WTC11 (cell line): ENCODE data around the gene PGAP3. TPM values are rescaled to one million over a fixed set of nuclear protein-coding genes. Genes with fewer than 3 reads are reported as not detected.

Source experiments
- ATAC-seq: fragments of 200-7000 bp; cut with Tn5 transposase; 2 replicates; pipeline ENCODE4 v1.10.0; 2021; ENCODE audit warnings: mild to moderate bottlenecking, moderate library complexity
- CTCF ChIA-PET: fragments of 300-600 bp; sonication (Branson Sonifier 250); formaldehyde crosslinking; loops from one replicate; lab custom pipeline; 2021; ENCODE audit warnings: antibody characterized with exemption; lab: Charles Lee
- POLR2A ChIA-PET: fragments of 350-600 bp; sonication (Branson Sonifier 250); formaldehyde crosslinking; loops from one replicate; lab custom pipeline; 2021; ENCODE audit warnings: antibody characterized with exemption; lab: Charles Lee
- DNase-seq: peaks from one replicate; pipeline ENCODE4 v3.0.0; 2021; ENCODE audit warnings: low spot score
- H3K27ac Mint-ChIP-seq: 2 replicates; pipeline ENCODE4 v1.8.0; 2021; ENCODE audit warnings: mixed read lengths
- H3K27me3 Mint-ChIP-seq: 2 replicates; pipeline ENCODE4 v1.8.0; 2021; ENCODE audit warnings: low read depth, mild to moderate bottlenecking, moderate library complexity, mixed read lengths
- H3K36me3 Mint-ChIP-seq: 2 replicates; pipeline ENCODE4 v1.8.0; 2021; ENCODE audit warnings: mixed read lengths
- H3K4me1 Mint-ChIP-seq: 2 replicates; pipeline ENCODE4 v1.8.0; 2022; ENCODE audit warnings: mixed read lengths
- H3K4me3 Mint-ChIP-seq: 2 replicates; pipeline ENCODE4 v1.8.0; 2021; ENCODE audit warnings: mild to moderate bottlenecking, moderate library complexity, mixed read lengths
- H3K9me3 Mint-ChIP-seq: 2 replicates; pipeline ENCODE4 v1.8.0; 2021; ENCODE audit warnings: mixed read lengths
- ATF2 ChIP-seq: sonication (generic); formaldehyde crosslinking; IDR thresholded peaks from 2 replicates; pipeline ENCODE4 v1.8.1; 2022; ENCODE audit warnings: low read depth, missing genetic modification reagents, borderline replicate concordance
- CBFB ChIP-seq: sonication (generic); formaldehyde crosslinking; IDR thresholded peaks from 2 replicates; pipeline ENCODE4 v1.8.1; 2022; ENCODE audit warnings: mild to moderate bottlenecking, low read depth, missing genetic modification reagents
- CREM ChIP-seq: sonication (generic); formaldehyde crosslinking; IDR thresholded peaks from 2 replicates; pipeline ENCODE4 v1.8.1; 2022; ENCODE audit warnings: mild to moderate bottlenecking, missing genetic modification reagents, moderate library complexity
- EMX1 ChIP-seq: fragments of 250-450 bp; sonication (Bioruptor Pico); IDR thresholded peaks from 2 replicates; pipeline ENCODE4 v1.8.0; 2021; ENCODE audit warnings: mild to moderate bottlenecking
- FOXP4 ChIP-seq: sonication (generic); formaldehyde crosslinking; IDR thresholded peaks from 2 replicates; pipeline ENCODE4 v1.8.0; 2022; ENCODE audit warnings: mild to moderate bottlenecking, missing genetic modification reagents
- GRHL2 ChIP-seq: fragments of 250-450 bp; sonication (Bioruptor Pico); IDR thresholded peaks from 2 replicates; pipeline ENCODE4 v1.8.0; 2022; ENCODE audit warnings: mild to moderate bottlenecking, moderate library complexity; ENCODE audit not compliant: insufficient replicate concordance, severe bottlenecking
- HMGXB4 ChIP-seq: sonication (generic); formaldehyde crosslinking; IDR thresholded peaks from 2 replicates; pipeline ENCODE4 v1.8.1; 2023; ENCODE audit warnings: mild to moderate bottlenecking, moderate library complexity, missing genetic modification reagents
- NFATC4 ChIP-seq: fragments of 250-450 bp; sonication (Bioruptor Pico); IDR thresholded peaks from 2 replicates; pipeline ENCODE4 v1.9.0; 2021; ENCODE audit warnings: mild to moderate bottlenecking
- PRRX2 ChIP-seq: fragments of 250-450 bp; sonication (Bioruptor Pico); IDR thresholded peaks from 2 replicates; pipeline ENCODE4 v1.8.0; 2021; ENCODE audit warnings: mild to moderate bottlenecking
- RELA ChIP-seq: sonication (generic); formaldehyde crosslinking; IDR thresholded peaks from 2 replicates; pipeline ENCODE4 v1.8.1; 2022; ENCODE audit warnings: missing genetic modification reagents, mild to moderate bottlenecking, borderline replicate concordance
- SOX15 ChIP-seq: fragments of 250-450 bp; sonication (Bioruptor Pico); IDR thresholded peaks from 2 replicates; pipeline ENCODE4 v1.9.0; 2021; ENCODE audit warnings: mild to moderate bottlenecking
- SP1 ChIP-seq: sonication (generic); formaldehyde crosslinking; conservative IDR thresholded peaks from 2 replicates; pipeline ENCODE4 v1.8.1; 2022; ENCODE audit warnings: missing genetic modification reagents
- TEAD1 ChIP-seq: sonication (generic); formaldehyde crosslinking; IDR thresholded peaks from 2 replicates; pipeline ENCODE4 v1.8.0; 2022; ENCODE audit warnings: mild to moderate bottlenecking, missing genetic modification reagents
- ZNF232 ChIP-seq: sonication (generic); formaldehyde crosslinking; IDR thresholded peaks from 2 replicates; pipeline ENCODE4 v1.8.0; 2022; ENCODE audit warnings: mild to moderate bottlenecking, missing genetic modification reagents
- ZNF317 ChIP-seq: sonication (generic); formaldehyde crosslinking; IDR thresholded peaks from 2 replicates; pipeline ENCODE4 v1.8.1; 2023; ENCODE audit warnings: low read depth, mild to moderate bottlenecking, moderate library complexity, missing genetic modification reagents, borderline replicate concordance
- ZNF416 ChIP-seq: fragments of 250-450 bp; sonication (Bioruptor Pico); IDR thresholded peaks from 2 replicates; pipeline ENCODE4 v1.9.0; 2021; ENCODE audit warnings: mild to moderate bottlenecking, inconsistent platforms
- total RNA-seq: library from RNA; stranded (reverse); gene quantifications from 3 replicates; pipeline ENCODE4 v1.2.3, GENCODE V29; 2021
- TF ChIP-seq, protein P1 (sequence below): sonication (generic); formaldehyde crosslinking; IDR thresholded peaks from 2 replicates; pipeline ENCODE4 v1.8.1; 2023; ENCODE audit warnings: mild to moderate bottlenecking, missing genetic modification reagents
- TF ChIP-seq, protein P2 (sequence below): fragments of 250-450 bp; sonication (Bioruptor Pico); IDR thresholded peaks from 2 replicates; pipeline ENCODE4 v2.1.2; 2022; ENCODE audit warnings: mild to moderate bottlenecking, moderate library complexity
- TF ChIP-seq, protein P3 (sequence below): fragments of 250-450 bp; sonication (Bioruptor Pico); IDR thresholded peaks from 2 replicates; pipeline ENCODE4 v1.9.0; 2021; ENCODE audit warnings: mild to moderate bottlenecking, borderline replicate concordance

Gene PGAP3
- total RNA-seq, 1 experiment from 2014 or later: 24.9 TPM

- no peaks in the 10 kb centered on the region for H3K9me3 Mint-ChIP-seq
- CTCF ChIA-PET: interaction anchor here (1.4 to 3.7 kb wide), 9 partner anchors 11 to 76 kb away, joined by 3 to 22 read pairs (median 7); no protein-coding TSS in a partner anchor
- peaks cover 60% of the 10 kb centered on the region for H3K4me1 Mint-ChIP-seq
- ATAC-seq (no peak), DNase-seq (no peak)
- H3K4me3 Mint-ChIP-seq: no peak overlapping the region
- no peak for TF ChIP-seq HMGXB4
- no peak for TF ChIP-seq FOXP4 (CRISPR knock-in tag)
- no peak for TF ChIP-seq CREM (CRISPR knock-in tag)
- TF ChIP-seq GRHL2 (CRISPR knock-in tag): no peak
- TF ChIP-seq, protein P1, sequence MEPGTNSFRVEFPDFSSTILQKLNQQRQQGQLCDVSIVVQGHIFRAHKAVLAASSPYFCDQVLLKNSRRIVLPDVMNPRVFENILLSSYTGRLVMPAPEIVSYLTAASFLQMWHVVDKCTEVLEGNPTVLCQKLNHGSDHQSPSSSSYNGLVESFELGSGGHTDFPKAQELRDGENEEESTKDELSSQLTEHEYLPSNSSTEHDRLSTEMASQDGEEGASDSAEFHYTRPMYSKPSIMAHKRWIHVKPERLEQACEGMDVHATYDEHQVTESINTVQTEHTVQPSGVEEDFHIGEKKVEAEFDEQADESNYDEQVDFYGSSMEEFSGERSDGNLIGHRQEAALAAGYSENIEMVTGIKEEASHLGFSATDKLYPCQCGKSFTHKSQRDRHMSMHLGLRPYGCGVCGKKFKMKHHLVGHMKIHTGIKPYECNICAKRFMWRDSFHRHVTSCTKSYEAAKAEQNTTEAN (CRISPR knock-in tag): no peak
- TF ChIP-seq ZNF416 (CRISPR knock-in tag): no peak
- no peak for TF ChIP-seq NFATC4 (CRISPR knock-in tag)
- TF ChIP-seq TEAD1: no peak
- TF ChIP-seq ATF2 (CRISPR knock-in tag): no peak
- no peak for TF ChIP-seq PRRX2 (CRISPR knock-in tag)
- TF ChIP-seq SP1 (CRISPR knock-in tag): no peak
- no peak for TF ChIP-seq EMX1 (CRISPR knock-in tag)
- no peak for TF ChIP-seq SOX15 (CRISPR knock-in tag)
- no peak for TF ChIP-seq ZNF317 (CRISPR knock-in tag)
- no peak for TF ChIP-seq RELA
- TF ChIP-seq, protein P2, sequence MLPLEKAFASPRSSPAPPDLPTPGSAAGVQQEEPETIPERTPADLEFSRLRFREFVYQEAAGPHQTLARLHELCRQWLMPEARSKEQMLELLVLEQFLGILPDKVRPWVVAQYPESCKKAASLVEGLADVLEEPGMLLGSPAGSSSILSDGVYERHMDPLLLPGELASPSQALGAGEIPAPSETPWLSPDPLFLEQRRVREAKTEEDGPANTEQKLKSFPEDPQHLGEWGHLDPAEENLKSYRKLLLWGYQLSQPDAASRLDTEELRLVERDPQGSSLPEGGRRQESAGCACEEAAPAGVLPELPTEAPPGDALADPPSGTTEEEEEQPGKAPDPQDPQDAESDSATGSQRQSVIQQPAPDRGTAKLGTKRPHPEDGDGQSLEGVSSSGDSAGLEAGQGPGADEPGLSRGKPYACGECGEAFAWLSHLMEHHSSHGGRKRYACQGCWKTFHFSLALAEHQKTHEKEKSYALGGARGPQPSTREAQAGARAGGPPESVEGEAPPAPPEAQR (CRISPR knock-in tag): no peak
- TF ChIP-seq, protein P3, sequence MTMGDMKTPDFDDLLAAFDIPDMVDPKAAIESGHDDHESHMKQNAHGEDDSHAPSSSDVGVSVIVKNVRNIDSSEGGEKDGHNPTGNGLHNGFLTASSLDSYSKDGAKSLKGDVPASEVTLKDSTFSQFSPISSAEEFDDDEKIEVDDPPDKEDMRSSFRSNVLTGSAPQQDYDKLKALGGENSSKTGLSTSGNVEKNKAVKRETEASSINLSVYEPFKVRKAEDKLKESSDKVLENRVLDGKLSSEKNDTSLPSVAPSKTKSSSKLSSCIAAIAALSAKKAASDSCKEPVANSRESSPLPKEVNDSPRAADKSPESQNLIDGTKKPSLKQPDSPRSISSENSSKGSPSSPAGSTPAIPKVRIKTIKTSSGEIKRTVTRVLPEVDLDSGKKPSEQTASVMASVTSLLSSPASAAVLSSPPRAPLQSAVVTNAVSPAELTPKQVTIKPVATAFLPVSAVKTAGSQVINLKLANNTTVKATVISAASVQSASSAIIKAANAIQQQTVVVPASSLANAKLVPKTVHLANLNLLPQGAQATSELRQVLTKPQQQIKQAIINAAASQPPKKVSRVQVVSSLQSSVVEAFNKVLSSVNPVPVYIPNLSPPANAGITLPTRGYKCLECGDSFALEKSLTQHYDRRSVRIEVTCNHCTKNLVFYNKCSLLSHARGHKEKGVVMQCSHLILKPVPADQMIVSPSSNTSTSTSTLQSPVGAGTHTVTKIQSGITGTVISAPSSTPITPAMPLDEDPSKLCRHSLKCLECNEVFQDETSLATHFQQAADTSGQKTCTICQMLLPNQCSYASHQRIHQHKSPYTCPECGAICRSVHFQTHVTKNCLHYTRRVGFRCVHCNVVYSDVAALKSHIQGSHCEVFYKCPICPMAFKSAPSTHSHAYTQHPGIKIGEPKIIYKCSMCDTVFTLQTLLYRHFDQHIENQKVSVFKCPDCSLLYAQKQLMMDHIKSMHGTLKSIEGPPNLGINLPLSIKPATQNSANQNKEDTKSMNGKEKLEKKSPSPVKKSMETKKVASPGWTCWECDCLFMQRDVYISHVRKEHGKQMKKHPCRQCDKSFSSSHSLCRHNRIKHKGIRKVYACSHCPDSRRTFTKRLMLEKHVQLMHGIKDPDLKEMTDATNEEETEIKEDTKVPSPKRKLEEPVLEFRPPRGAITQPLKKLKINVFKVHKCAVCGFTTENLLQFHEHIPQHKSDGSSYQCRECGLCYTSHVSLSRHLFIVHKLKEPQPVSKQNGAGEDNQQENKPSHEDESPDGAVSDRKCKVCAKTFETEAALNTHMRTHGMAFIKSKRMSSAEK (CRISPR knock-in tag): no peak
- TF ChIP-seq ZNF232 (CRISPR knock-in tag): no peak
- TF ChIP-seq CBFB (CRISPR knock-in tag): no peak
- H3K36me3 Mint-ChIP-seq: no peaks in the 10 kb centered on the region
- H3K27ac Mint-ChIP-seq: peak overlapping the region; percentile 93
- POLR2A ChIA-PET: no interaction called here
- H3K27me3 Mint-ChIP-seq: no peaks in the 10 kb centered on the region
Observed at GRCh38 chr17:39694593-39694992, 6.7 kb upstream of the PGAP3 start.
